Heart left ventricle (tissue), 13 donors: ENCODE results near the gene SSH2.

Experiments used
- CTCF ChIP-seq, 12 donors: fragments of 200-600 bp; sonication (generic) in 4 of 12; IDR thresholded peaks; one replicate each; pipeline versions ENCODE4 v1.5.0 to v1.8.0; 2018 to 2022; ENCODE audit warnings: antibody characterized with exemption in 12 of 12, mild to moderate bottlenecking in 5 of 12
- POLR2A ChIP-seq, 2 donors: fragments of 450-650 bp; IDR thresholded peaks; one replicate each; pipeline ENCODE4 v1.6.1; 2017; ENCODE audit warnings: antibody characterized with exemption in 2 of 2, mild to moderate bottlenecking in 2 of 2, moderate library complexity in 2 of 2
- donor health status: ischemic (EF 13 %, LVEDD 7.1; RV severe dilation, severe dysfunction).
- donor health status: DM: no; HTN: yes; CAD: no.
- donor health status: DM: no; HTN: no; CAD: no.
- donor health status: ischemic (EF 25% LVEDD 6.9; RV normal size, moderate dysfunction).
- donor health status: ischemic (EF 25% LVEDD 5.7; RV mildly dilated, moderate dysfunction).
- donor health status: ischemic (EF 35%, LVEDD 5.7; RV mildly dilated, moderate dysfunction).
- donor health status: nonischemic (EF 11% LVEDD 7.7; RV severe dilation, severe dysfunction).
- donor health status: DM: yes; HTN: yes; CAD: no.
- donor health status: PGD.
- donor health status: ischemic (EF 29% LVEDD 5.4; RV normal size, mild dysfunction).
- donor health status: nonischemic (EF 23%, LVEDD 6.1; RV moderate dilation, normal function).

- TF ChIP-seq CTCF (IDR thresholded peaks at IDR 0.05): no peak
- TF ChIP-seq POLR2A (IDR thresholded peaks at IDR 0.05): no peak
Observed at GRCh38 chr17:29959658-29960337, 29.8 kb upstream of the SSH2 start.
